ENCODE results near the gene KRTAP13-4.
A peak's percentile ranks its signal among the peaks of the same experiment; 100 is the strongest.

KRTAP13-4 gene, protein sequence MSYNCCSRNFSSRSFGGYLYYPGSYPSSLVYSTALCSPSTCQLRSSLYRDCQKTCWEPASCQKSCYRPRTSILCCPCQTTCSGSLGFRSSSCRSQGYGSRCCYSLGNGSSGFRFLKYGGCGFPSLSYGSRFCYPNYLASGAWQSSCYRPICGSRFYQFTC

DNA sequence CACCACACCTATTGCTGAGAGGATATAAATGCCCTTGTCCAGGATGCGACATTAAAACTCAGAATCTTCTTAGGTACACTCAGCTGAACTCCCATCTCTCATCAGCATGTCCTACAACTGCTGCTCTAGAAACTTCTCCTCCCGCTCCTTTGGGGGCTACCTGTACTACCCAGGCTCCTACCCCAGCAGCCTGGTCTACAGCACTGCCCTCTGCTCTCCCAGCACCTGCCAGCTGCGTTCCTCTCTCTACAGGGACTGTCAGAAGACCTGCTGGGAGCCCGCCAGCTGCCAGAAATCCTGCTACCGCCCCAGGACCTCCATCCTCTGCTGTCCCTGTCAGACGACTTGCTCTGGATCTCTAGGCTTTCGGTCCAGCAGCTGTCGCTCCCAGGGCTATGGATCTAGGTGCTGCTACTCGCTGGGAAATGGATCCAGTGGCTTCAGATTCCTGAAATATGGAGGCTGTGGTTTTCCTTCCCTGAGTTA is at the start of gene KRTAP13-4:
KRTAP13-4 (plus strand) TSS at position 51 of the 486 bp plus-strand sequence; CDS start at position 107, 56 bp downstream.
- no peak for DNase-seq (ENCODE audit: low spot score)

DNA sequence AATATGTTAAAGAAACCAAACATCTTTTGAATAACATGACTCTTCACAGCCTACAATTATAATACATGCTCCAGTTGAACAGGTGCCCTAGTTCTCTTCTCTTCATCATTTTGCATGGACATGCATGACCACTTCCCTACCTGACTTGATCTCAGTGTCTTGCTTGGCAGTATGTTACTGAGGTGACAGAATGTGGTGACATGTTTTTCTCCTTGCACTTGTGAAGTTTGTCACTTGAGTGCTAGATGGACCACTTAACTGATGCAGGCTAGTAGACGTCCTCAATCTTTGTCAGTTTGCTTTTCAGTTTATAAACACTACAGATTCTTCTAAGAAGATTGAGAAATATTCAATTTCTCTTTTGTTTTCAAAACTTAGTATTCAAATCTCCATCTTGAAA is 47.8 kb upstream of the KRTAP13-4 start:
- DNase-seq (ENCODE audit: low spot score) = no peak

DNA sequence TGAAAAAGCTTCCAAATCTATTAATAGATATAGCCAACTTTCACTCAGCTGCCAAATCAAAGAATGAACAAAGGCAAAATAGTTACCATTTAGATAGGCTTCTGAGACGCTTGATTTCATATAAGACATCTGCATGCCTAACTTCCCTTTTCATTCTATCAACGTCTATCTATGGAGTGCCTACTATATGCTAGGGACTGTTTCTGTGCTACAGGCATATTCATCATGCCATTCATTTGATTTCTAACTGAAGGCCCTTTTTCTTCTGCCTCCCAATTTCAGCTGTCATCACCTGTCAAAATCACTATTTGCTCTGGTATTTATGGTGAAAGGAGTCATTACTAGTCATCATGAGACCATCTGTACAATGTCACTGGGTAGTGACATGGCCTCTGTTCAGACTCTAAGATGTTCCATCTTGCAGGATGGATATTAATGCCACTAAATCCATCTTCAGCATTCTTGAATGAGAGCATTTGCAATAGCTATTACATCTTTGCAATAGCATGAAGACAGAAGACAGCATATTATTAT is 38.5 kb upstream of the KRTAP13-4 start:
- DNase-seq (ENCODE audit: low spot score) = no peak

DNA sequence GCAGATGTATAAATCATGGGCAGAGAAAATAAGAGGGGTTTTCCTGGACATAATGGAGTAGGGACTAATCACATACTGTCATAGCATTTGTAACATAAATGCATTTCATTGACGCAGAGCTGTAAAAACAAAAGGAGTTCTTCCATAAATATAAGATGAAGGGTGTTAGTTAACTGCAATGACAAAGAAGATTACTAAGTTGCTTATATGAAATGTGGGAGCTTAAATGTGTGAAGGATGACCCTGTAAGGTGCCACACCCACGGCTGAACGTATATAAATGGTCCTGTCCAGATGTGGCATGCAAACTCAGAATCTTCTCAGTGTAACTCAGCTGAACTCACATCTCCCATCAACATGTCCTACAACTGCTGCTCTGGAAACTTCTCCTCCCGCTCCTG is 34.3 kb upstream of the KRTAP13-4 start, which contains the start of gene KRTAP13-1:
KRTAP13-1 (plus strand) TSS at position 301 of the 400 bp plus-strand sequence; CDS start at position 357, 56 bp downstream.
- no peak for DNase-seq (ENCODE audit: low spot score)

DNA sequence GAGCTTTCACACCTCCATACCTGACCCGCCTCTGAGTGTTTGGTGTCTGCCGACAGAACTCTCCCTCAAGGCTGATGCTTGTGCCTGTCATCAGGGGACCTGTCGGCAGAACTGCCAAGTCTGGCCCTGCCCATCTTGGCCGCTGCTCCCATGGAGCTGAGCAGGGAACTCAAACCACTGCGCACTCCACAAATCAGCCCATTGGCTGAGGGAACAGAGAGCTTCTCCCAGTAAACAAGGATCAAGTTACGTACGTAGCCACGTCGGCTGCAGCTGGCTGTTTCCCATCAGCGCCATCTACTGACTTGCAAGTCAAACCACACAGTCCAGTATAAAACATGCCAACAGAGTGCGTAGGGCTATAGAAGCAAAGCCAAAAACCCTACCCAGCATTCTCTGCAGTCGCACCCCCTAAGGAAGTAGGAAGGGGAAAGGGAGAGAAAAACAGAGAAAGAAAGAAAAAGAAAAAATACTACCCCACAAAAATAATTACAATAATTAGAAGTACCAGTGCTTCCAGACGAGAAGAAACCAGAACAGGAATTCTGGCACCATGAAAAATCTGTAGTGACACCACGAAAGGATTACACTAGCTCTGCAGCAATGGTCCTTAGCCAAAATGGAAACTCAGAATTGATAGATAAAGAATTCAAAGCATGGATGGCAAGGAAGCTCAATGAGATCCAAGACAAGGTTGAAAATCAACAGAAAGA is 21.1 kb upstream of the KRTAP13-4 start:
- DNase-seq (ENCODE audit: low spot score) = peak; percentile 3

DNA sequence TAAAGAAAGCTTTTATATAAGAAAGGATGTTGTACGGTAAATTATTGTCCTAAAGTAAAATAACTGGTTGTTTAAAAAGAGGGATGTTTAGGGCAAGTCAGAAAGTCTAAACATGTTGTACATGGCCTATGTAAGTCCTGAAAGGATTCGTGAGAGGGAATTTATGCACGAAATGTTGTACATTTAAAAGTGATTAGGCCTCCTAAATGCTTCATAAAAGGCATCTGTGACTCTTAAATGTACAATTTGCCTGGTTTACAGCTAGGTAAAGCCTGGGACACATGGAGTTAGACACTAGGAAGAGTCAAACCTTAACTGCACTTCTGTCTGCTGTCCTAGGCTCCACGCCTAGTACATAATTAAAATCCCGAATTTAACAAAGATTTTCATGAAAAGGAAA is 14.0 kb upstream of the KRTAP13-4 start:
- no peak for DNase-seq (ENCODE audit: low spot score)

DNA sequence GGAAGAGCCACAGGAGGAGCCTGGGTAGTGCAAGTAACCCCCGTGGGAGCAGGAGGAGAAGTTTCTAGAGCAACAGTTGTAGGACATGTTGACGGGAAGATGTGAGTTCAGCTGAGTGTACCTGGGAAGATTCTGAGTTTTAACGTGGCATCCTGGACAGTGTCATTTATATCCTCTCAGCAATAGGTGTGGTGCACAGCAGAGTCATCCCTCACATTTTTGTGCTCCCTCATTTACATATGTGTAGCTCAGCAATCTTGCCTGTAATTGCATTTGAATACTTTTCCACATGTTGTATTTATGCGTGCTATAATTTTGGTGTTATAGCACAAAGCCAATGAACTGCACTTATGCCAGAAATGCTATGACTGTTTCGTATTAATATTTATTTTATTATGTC is 4.2 kb upstream of the KRTAP13-4 start, which contains the start of gene KRTAP13-3:
KRTAP13-3 (minus strand) TSS at position 101 of the 400 bp plus-strand sequence; CDS start at position 87, 14 bp downstream.
- no peak for DNase-seq (ENCODE audit: low spot score)

DNA sequence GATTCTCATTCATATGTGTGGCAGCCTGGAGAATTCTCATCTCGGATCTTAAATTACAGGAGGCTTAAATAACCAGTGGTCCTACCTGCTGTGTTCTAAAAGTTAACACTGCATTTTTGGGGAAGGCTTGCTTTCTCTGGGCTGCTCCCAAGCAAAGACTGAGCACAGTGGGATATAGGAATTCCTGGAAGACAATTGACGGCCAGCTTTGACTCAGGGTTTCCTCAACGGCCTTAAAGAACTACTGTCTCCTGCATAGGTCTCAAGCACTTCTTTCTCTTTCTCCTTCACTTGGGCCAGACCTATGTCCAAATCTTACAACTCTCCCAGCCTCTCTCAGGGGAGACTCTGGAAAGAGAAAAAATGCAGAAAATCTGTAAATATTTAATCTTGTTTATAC is 3.3 kb upstream of the KRTAP13-4 start:
- no peak for DNase-seq (ENCODE audit: low spot score)

DNA sequence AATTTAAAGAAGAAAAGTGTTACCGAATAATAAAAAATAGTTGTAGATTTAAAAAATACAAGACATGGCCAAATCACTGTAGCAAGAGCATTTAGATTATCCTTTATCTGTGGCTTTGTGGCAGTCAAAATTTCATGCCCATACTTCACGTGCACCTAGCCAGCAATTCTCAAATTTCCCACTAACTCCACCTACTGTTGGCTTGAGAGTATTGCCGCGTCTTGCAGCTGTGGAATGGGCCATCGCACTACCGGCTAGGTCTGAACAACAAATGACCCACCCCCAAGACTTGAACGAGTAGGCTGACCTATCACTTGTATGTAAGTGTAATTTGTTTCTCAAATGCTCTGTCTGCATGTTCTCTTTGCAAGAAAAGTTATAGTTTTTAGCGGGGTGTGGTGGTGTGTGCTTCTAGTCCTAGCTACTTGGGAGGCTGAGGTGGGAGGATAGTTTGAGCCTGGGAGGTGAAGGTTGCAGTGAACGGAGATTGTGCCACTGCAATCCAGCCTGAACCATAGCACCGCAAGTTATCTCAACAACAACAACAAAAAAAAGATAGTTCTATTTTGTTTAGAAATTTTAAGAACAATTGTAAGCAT is 4.1 kb downstream of the KRTAP13-4 start:
- DNase-seq (ENCODE audit: low spot score) = peak; percentile 6

DNA sequence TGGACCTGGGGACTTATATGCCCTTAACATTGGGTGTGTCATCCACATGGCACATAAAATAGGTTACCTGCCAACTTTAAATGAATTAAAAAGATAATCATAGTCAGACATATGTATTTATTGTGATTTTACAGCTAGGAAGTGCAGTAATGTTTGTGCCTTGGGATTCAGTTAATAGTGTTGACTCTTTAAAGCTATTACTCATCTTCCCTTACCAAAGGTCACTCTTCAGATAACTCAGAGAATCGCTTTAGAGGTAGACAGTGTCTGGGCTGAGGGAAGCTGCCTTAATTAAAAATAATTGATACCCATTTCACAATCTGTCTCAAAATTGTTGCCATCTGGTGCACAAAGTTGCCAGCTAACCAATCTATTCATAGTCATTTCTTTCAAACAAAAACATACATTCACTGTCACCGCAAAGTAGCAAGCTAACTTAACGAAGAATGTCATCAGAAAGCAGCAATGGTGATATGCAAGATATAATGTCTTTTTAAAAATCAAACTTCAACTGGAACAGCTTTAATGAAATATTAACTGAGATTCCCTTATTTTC is 7.1 kb downstream of the KRTAP13-4 start:
- no peak for DNase-seq (ENCODE audit: low spot score)

DNA sequence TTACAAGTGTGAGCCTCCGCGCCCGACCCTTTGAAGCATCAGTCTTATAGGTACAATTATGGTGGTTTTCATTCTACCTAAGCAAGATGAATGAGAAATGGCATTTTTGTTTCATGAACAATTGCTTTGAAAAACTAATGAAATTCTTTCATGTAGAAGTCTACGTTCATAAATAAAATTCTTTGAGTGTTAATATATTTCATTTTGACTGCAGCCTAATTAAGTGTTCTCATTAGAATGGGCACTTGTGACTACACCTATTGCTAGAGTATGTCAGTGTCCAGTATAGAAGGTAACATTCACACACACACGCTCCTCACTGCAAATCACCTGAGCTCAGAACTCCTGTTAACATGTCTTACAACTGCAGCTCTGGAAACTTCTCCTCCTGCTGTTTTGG is 10.0 kb downstream of the KRTAP13-4 start, which contains the start of gene KRTAP15-1:
KRTAP15-1 (plus strand) TSS at position 301 of the 400 bp plus-strand sequence; CDS start at position 354, 53 bp downstream.
- DNase-seq (ENCODE audit: low spot score) = no peak

DNA sequence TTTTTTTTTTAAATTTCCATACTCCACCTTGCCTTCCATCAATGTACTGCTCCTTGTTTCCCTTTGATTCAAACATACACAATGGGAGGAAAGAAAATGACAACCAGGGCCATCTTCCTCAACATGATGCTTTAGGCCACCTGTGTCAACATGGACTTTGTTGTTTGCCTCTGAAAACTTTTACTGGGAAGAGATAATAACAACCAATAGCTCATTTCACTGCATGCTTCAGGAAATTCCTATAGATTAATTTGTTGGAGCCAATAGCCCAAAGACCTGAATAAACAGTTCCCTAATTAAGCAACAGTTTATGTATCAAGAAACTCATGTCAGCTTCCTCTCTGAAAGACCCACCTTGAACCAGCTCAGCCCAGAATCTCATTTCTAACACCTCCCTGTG is 13.2 kb downstream of the KRTAP13-4 start:
- no peak for DNase-seq (ENCODE audit: low spot score)

DNA sequence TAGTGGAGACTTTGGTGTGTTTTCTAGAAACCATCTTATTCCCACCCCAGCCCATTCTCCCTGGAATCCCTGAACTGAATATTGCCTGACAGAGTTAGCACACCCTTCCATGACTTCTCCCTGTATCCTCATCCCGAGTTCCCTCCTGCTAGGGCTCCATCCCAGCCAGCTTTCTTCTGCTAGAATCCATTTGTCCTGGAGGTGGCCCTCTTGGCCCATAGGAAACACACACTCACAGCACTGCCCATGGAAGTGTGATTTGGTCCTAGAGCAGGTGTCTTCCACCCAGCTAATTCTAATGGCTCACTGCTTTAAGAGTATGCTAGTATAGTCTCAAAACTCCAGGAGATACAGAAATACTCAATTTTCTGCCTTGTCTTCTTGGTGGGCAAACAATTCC is 14.2 kb downstream of the KRTAP13-4 start:
- no peak for DNase-seq (ENCODE audit: low spot score)

DNA sequence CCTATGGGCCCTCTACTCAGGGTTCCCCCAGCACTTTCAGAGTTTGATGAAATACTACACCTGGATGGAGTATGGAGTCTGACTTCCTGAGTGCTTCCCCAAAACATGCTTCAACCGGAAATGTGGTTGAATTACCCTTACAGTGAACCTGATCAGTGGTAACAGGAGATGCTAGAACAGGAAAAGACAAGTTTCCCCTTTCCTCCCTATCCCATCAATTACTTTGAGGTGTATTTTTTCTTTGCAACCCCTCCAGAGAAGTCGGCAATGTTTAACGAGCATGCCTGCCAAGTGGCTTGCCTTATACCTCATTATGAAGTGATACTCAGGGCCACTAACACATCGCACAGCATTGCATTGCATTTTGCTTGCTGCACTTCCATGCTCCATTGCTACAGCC is 17.0 kb downstream of the KRTAP13-4 start:
- DNase-seq (ENCODE audit: low spot score) = no peak

DNA sequence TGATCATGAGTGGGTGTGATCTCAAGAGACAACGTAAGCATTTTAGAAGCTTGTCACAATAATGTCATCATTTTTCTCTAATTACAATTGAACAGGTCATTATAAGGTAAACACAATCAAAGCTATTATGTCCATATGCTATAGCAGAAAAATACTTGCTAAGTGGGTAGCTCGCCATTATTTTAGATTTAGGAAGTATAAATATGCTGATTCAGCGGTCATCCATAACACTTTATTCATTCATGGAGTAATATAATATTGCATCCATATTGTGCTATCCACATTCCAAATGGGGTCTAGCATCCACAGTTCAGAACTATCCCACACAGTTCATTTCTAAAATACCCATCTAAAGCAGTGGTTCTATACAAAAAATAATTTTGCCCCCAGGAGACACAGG is 18.5 kb downstream of the KRTAP13-4 start:
- DNase-seq (ENCODE audit: low spot score) = no peak

DNA sequence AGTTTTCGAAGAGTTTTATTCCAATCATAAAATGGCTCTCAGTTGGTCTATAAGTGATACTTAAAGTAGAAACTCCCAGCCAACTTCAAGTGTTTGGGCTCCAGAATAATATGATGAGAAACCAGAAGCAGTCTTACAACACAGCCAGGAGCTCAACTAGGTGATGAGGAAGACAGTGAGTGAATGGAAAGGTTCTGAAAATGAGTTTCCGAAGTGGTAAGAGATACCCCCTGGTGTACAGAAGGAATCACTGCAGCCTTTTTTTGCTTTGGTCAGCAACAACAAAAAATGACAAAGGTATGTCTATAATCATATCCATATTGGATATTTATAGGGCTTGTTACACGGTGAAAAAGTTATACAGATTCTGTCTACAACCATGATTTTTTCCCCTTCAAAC is 33.7 kb downstream of the KRTAP13-4 start:
- no peak for DNase-seq (ENCODE audit: low spot score)

DNA sequence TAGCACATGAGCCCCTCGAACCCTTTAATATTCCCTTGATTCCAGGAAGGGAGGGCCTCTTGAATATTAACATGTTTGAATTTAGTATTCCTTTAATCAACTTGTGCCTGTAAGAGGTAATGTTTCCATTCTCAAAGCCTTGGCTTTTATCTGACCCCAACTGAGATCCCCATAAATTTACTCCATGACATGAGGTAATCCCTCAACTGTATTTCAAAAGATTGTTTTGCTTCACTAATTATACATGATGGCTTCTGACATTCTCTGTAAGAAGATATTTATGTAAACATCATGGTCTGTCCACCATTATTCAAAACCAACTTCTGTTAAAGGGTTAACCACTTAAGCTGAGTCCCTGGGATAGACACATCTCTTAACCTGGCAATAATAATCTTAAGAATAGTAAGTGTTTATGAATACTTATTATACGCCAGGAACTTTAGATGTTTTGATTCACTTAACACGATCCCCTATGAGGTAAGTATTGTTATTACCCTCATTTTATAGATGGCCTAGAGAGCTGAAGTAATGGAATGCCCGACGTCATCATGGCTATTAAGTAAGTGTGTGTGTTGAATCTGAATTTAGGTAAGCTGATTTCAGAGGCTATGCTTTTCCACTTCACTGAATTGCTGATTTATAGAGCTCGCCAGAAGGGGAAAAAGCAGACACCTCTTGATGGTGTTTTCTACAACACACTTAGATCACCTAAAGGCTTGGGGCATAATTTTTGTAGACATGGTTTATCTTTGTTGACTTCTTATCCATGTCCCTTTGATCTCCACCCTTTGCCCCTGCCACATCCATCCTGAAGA is 39.1 kb downstream of the KRTAP13-4 start:
- no peak for DNase-seq (ENCODE audit: low spot score)

DNA sequence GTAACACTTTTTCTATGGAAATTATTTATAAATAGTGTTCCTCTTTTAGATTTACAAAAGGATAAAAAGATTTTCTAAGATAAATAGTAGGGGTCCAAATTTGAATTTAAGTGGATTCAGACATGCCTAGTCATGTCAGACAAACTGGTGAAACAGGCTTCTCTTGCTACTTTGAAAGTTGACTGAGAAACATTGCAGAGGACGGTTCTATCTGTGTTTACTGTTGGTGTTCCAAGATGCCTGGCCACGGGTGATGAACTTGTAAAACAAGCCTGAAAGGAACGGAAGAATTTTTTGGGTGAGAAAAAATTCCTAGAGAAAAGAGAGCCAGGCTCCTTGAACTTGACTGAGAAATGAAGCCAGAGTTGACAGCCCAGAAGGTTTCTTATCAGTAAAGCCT is 48.0 kb downstream of the KRTAP13-4 start:
- no peak for DNase-seq (ENCODE audit: low spot score)

DNA sequence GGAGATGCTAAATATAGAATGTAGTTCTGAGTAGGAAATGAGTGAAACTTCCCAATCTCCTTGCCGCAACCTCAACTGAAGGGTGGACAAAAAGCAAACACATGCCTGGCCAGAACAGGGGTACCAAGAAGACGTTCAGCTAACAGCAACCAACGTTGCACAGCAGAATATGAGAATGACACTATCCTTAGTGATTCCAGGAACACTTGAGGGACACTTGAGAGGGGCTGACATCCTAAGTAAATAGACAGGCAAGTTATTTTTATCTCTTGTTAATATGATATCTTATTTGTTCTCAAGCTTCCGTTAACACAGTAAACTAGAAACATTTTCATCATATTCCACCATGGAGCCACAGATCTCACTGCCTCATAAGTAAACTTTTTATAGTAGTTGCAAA is 49.2 kb downstream of the KRTAP13-4 start:
- DNase-seq (ENCODE audit: low spot score) = no peak

DNA sequence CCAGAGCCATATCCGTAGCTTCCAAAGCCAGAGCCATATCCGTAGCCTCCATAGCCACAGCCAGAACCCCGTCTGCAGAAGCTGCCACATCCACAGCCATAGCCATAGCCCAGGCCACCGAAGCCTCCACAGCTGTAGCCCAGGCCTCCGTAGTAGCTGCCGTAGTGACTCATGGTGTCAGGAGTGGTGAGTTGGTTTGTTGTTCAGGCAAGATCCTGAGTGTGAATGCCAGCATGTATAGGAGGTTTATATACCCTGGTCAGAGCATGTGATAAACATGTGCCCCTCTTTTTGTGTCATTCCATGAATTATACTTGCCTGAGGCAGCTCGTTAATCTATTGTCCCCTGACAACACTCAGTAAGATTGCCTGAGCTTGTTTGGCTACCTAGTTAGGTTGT is 50.1 kb downstream of the KRTAP13-4 start, which contains the start of gene KRTAP19-1:
KRTAP19-1 (minus strand) TSS at position 223 of the 400 bp plus-strand sequence; CDS start at position 173, 50 bp downstream.
- DNase-seq (ENCODE audit: low spot score) = no peak

Measured in AG20443 (cell line).